Measurements from ENCODE around the gene DNER.
A peak's percentile ranks its signal among the peaks of the same experiment; 100 is the strongest.
"Not testable (repeated sequence)": the region's sequence is repeated elsewhere in the genome, so short reads cannot be mapped to it uniquely, and the experiment has no call there.

Gene DNER, protein sequence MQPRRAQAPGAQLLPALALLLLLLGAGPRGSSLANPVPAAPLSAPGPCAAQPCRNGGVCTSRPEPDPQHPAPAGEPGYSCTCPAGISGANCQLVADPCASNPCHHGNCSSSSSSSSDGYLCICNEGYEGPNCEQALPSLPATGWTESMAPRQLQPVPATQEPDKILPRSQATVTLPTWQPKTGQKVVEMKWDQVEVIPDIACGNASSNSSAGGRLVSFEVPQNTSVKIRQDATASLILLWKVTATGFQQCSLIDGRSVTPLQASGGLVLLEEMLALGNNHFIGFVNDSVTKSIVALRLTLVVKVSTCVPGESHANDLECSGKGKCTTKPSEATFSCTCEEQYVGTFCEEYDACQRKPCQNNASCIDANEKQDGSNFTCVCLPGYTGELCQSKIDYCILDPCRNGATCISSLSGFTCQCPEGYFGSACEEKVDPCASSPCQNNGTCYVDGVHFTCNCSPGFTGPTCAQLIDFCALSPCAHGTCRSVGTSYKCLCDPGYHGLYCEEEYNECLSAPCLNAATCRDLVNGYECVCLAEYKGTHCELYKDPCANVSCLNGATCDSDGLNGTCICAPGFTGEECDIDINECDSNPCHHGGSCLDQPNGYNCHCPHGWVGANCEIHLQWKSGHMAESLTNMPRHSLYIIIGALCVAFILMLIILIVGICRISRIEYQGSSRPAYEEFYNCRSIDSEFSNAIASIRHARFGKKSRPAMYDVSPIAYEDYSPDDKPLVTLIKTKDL

DNA sequence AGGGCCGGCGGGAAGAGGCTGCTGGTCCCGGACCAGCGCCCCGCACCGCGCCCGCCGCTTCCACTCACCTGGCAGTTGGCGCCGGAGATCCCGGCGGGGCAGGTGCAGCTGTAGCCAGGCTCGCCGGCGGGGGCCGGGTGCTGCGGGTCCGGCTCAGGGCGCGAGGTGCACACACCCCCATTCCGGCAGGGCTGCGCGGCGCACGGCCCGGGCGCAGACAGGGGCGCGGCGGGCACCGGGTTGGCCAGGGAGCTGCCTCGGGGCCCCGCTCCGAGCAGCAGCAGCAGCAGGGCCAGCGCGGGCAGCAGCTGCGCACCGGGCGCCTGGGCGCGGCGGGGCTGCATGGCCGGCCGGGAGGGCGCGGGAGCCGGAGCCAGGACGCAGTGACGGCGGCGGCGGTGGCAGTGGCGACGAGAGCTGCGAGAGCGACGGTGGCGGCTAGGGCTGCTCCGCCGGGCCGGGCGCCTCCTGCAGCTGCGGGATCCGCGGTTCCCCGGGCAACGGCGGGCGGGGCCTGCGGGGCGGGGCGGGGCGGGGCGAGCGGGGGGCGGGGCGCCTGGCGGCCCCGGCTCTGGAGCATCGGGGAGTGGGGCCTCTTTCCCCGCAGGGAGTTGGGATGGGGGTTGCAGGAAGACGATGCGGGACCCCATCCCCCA is at the start of gene DNER:
Gene DNER, minus strand, starts transcription at position 476 of the 656 bp plus-strand sequence. Its CDS starts 132 bp downstream, at position 344.
- DNase-seq (ENCODE audit: low read depth) = no peak
- TF ChIP-seq, protein P1, sequence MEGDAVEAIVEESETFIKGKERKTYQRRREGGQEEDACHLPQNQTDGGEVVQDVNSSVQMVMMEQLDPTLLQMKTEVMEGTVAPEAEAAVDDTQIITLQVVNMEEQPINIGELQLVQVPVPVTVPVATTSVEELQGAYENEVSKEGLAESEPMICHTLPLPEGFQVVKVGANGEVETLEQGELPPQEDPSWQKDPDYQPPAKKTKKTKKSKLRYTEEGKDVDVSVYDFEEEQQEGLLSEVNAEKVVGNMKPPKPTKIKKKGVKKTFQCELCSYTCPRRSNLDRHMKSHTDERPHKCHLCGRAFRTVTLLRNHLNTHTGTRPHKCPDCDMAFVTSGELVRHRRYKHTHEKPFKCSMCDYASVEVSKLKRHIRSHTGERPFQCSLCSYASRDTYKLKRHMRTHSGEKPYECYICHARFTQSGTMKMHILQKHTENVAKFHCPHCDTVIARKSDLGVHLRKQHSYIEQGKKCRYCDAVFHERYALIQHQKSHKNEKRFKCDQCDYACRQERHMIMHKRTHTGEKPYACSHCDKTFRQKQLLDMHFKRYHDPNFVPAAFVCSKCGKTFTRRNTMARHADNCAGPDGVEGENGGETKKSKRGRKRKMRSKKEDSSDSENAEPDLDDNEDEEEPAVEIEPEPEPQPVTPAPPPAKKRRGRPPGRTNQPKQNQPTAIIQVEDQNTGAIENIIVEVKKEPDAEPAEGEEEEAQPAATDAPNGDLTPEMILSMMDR (conservative IDR thresholded peaks at IDR 0.05; ENCODE audit: low read depth, low read length) = no peak
- H3K4me3 ChIP-seq (ENCODE audit: low read depth, low read length) = peak within 1 kb of the TSS; percentile 60

DNA sequence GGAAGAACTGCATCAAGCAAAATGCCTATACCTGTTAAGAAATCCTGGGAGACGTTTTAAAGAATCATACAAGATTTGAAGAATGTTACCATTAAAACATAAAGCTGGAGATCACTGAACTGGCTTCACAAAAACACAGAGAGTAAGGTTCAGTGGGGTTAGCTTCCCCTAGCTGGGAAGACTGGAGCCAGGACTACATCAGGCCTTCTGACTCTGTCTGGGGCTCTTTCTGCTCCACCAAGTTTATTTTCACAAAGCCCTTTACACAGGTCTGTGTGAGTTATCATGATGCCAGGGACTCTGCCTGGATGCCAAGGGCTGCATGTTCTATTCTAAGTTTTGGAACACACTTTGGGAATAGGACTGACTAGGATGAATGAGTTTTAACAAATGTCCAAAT is 47.3 kb upstream of the DNER start:
- DNase-seq (ENCODE audit: low read depth) = no peak
- TF ChIP-seq, protein P1 (conservative IDR thresholded peaks at IDR 0.05; ENCODE audit: low read depth, low read length) = no peak
- no peak overlapping the region for H3K4me3 ChIP-seq (ENCODE audit: low read depth, low read length)

DNA sequence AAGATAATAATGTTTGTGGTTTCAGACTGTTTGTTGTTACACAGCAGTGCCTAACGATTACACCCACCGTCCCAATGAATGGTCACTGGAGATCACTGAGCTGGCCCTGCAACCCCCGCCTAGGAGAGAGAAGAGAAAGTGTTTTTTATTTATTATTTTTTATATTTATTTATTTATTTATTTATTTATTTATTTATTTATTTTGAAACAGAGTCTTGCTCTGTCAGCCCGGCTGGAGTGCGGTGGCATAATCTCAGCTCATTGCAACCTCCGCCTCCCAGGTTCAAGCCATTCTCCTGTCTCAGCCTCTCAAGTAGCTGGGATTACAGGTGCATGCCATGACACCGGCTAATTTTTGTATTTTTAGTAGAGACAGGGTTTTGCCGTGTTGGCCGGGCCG is 43.1 kb upstream of the DNER start:
- not testable (repeated sequence) for H3K4me3 ChIP-seq (ENCODE audit: low read depth, low read length); DNase-seq (ENCODE audit: low read depth)

DNA sequence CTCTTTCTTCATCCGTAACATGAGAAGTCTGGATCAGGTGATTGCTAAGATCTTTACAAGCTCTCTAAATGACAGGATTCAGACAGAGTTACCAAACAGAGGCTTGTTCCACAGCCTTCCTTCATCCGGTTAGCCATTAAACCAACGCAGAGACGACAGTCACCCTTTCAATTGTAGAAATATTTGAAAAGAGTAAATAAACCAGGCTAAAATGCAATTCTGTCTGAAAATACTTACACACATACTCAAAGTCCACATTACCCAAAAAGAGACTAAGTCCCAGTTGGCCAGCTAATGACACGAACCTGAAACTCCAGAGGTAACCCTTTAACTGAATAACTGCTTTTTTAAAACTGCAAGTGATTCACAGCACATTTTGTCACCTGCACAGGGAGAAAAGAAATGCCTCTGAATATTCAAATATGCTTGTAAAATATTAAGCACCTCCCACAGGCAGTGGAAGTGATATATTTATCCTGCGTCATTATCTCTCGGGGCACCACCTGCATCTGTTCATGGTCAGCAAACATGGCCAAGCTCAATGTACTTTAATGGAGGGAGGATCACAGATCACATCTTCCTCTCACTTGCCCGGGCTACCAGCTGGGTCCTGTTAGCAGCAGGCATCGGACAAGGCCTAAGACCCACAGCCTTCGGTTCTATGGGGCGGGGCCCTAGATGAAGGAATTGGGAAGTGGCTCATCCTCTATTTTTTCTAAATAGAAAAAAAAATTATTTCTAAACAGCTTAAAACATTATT is 38.8 kb upstream of the DNER start:
- TF ChIP-seq, protein P1 (conservative IDR thresholded peaks at IDR 0.05; ENCODE audit: low read depth, low read length) = no peak
- H3K4me3 ChIP-seq (ENCODE audit: low read depth, low read length) = no peak overlapping the region
- no peak for DNase-seq (ENCODE audit: low read depth)

DNA sequence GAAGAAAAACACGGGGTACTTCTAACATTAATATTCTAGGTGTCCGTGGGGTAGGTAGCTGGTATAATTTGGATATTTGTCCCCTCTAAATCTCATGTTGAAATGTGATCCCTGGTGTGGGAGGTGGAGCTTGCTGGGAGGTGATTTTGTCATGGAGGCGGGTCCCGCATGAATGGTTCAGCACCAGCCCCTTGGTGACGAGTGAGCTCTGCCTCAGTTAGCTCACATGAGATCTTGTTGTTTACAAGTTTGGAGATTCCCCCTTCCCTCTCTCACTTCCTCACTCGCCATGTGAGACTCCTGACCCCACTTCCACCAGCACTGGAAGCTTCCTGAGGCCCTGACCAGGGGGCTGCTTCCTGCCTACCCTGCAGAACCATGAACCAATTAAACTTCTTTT is 35.4 kb upstream of the DNER start:
- no peak for DNase-seq (ENCODE audit: low read depth)
- no peak overlapping the region for H3K4me3 ChIP-seq (ENCODE audit: low read depth, low read length)
- TF ChIP-seq, protein P1 (conservative IDR thresholded peaks at IDR 0.05; ENCODE audit: low read depth, low read length) = no peak

DNA sequence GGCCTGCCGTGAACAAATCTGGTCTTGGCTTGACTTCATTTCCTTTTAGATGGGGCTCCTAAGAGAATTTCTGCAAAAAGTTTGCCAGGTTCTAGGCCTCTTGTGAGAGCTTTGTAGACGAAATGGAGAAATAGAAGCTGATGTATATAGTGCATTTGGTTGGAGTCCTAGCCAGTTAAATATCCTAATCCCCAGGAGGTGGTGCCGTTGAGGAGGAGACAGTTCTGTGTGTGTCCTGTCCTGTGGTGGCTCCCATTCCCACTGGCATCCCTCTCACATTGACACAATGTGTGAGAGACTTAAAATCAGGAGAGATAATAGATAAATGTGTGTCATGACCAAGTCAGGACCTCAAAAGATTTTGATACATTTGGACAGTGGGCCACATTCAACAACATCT is 34.6 kb upstream of the DNER start:
- TF ChIP-seq, protein P1 (conservative IDR thresholded peaks at IDR 0.05; ENCODE audit: low read depth, low read length) = no peak
- no peak overlapping the region for H3K4me3 ChIP-seq (ENCODE audit: low read depth, low read length)
- DNase-seq (ENCODE audit: low read depth) = no peak

DNA sequence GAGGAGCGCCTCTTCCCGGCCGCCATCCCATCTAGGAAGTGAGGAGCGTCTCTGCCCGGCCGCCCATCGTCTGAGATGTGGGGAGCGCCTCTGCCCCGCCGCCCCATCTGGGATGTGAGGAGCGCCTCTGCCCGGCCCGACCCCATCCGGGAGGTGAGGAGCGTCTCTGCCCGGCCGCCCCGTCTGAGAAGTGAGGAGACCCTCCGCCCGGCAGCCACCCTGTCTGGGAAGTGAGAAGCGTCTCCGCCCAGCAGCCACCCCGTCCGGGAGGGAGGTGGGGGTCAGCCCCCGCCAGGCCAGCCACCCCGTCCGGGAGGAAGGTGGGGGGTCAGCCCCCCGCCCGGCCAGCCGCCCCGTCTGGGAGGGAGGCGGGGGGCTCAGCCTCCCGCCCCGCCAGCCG is 28.3 kb upstream of the DNER start:
- H3K4me3 ChIP-seq (ENCODE audit: low read depth, low read length); DNase-seq (ENCODE audit: low read depth): not testable (repeated sequence)

Data from choroid plexus epithelial cell (primary cell).